Ovary (tissue), 9 donors: Measurements from ENCODE around the gene TBL1X. TPM values are rescaled to one million over a fixed set of nuclear protein-coding genes. Genes with fewer than 3 reads are reported as not detected.

Experiments used
- DNase-seq, 5 donors: peaks; one replicate each; pipeline ENCODE4 v3.0.0-alpha.2; 2019 to 2020
- H3K27ac ChIP-seq, 2 donors: fragments of 200-600 bp; one replicate each; pipeline versions ENCODE4 v1.5.1 to v1.8.0; 2019 to 2022
- H3K27me3 ChIP-seq: fragments of 200-600 bp; one replicate; pipeline ENCODE4 v1.8.0; 2022
- H3K36me3 ChIP-seq: fragments of 200-600 bp; sonication (generic); one replicate; pipeline ENCODE4 v1.5.1; 2019
- H3K4me1 ChIP-seq: one replicate; pipeline ENCODE4 v1.8.1; 2013; ENCODE audit warnings: mild to moderate bottlenecking, moderate library complexity; ENCODE audit not compliant: insufficient read depth
- H3K4me3 ChIP-seq: fragments of 200-600 bp; sonication (generic); one replicate; pipeline ENCODE4 v1.5.1; 2017
- H3K9me3 ChIP-seq, 2 donors: fragments of 200-600 bp in 1 of 2; sonication (generic) in 1 of 2; one replicate each; pipeline versions ENCODE4 v1.5.1 to v1.8.1; 2013 to 2019; ENCODE audit warnings: mild to moderate bottlenecking in 1 of 2, moderate library complexity in 1 of 2
- EP300 ChIP-seq: sonication (generic); formaldehyde crosslinking; IDR thresholded peaks from one replicate; pipeline ENCODE4 v1.6.1; 2017; ENCODE audit warnings: antibody characterized with exemption
- POLR2A ChIP-seq: fragments of 450-650 bp; IDR thresholded peaks from one replicate; pipeline ENCODE4 v1.6.1; 2017; ENCODE audit warnings: antibody characterized with exemption, mild to moderate bottlenecking, moderate library complexity
- WGBS, 3 donors: extraction: QIAGEN DNeasy Blood & Tissue Kit in 1 of 3; methylation state at CpG; one replicate each; pipeline versions ENCODE4 v1.1.5 to v1.1.7; 2013 to 2017; 5-methylcytosine and 5-hydroxymethylcytosine counted together
- intact Hi-C, 4 donors: fragments of 100-400 bp; cut with DNase I; formaldehyde crosslinking; loops; one replicate each; pipeline versions ENCODE4 v1.11.0 to v1.15.1; 2022 to 2023
- polyA plus RNA-seq, 2 donors: library from polyadenylated mRNA; stranded (reverse); fragments of 200-250 nt in 1 of 2; fragments of 350-450 nt in 1 of 2; fragmentation: Illumina TruSeq in 1 of 2; extraction: RNeasy Lipid Tissue Mini Kit (QIAGEN cat#74804) in 1 of 2; gene quantifications; one replicate each; pipeline ENCODE4 v1.2.3, GENCODE V29; 2013 to 2014
- total RNA-seq, 7 donors: library from RNA; depleted of rRNA in 2 of 7; stranded (reverse); fragments of >200 nt in 2 of 7; fragmentation: NEBNext Ultra II Directional in 3 of 7; extraction: Animal tissue kit (Norgen Biotek cat#: 25700) in 3 of 7; gene quantifications; one replicate each; pipeline versions ENCODE4 v1.1.0 to v1.2.4, GENCODE V29; 2016 to 2023
- TF ChIP-seq, protein P1 (sequence below), 3 donors: fragments of 450-650 bp in 2 of 3; fragments of 200-600 bp in 1 of 3; IDR thresholded peaks; one replicate each; pipeline versions ENCODE4 v1.5.1 to v1.8.0; 2016 to 2022; ENCODE audit warnings: antibody characterized with exemption in 3 of 3, mild to moderate bottlenecking in 1 of 3
- donor health status: DM: no; HTN: no; CAD: no; lungs with moderate emphysema.
- donor health status: DM: no; HTN: no; CAD: no.
- donor health status: Bipolar disorder and iron deficiency.
- donor health status: DM: yes; HTN: yes; CAD: no.
- donor health status: DM: no; HTN: no; CAD: no.
- donor health status: DM: yes; HTN: yes; CAD: no.

Gene TBL1X
- total and polyA plus RNA-seq, 9 donors = 11.3 to 50.5 (median 32.0) TPM

DNA sequence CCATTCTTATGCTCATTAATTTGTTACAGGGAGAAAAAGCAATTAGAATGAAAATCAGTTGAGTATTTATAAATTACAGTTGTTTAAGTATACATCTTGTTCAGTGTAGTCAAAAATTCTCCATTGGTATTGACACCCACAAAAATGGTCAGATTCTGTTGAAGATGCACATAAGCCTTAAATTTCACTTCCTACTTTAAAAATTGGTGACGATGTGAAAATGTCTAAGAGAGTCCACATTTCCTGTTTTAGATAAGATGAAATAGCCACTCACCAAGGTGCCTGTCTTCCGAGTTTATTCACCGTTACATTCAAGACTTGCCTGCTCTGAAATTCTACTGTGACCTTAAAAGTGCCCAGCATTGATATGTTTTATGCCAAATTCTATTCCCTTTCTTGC lies 207.1 kb downstream of the TBL1X start:
- intact Hi-C loops = loop anchor here in 1 of 4 donors (5.0 kb wide), 1 partner anchor 1315 kb away; no protein-coding TSS in a partner anchor
- no peaks in the 10 kb centered on the region for H3K27me3 ChIP-seq
- TF ChIP-seq EP300 (no peak), POLR2A (no peak)
- TF ChIP-seq, protein P1, sequence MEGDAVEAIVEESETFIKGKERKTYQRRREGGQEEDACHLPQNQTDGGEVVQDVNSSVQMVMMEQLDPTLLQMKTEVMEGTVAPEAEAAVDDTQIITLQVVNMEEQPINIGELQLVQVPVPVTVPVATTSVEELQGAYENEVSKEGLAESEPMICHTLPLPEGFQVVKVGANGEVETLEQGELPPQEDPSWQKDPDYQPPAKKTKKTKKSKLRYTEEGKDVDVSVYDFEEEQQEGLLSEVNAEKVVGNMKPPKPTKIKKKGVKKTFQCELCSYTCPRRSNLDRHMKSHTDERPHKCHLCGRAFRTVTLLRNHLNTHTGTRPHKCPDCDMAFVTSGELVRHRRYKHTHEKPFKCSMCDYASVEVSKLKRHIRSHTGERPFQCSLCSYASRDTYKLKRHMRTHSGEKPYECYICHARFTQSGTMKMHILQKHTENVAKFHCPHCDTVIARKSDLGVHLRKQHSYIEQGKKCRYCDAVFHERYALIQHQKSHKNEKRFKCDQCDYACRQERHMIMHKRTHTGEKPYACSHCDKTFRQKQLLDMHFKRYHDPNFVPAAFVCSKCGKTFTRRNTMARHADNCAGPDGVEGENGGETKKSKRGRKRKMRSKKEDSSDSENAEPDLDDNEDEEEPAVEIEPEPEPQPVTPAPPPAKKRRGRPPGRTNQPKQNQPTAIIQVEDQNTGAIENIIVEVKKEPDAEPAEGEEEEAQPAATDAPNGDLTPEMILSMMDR (IDR thresholded peaks at IDR 0.05) = no peak
- DNase-seq = no peak
- H3K4me3 ChIP-seq = no peak overlapping the region
- no peak overlapping the region for H3K27ac ChIP-seq
- no peaks in the 10 kb centered on the region for H3K36me3 ChIP-seq
- H3K9me3 ChIP-seq = no peaks in the 10 kb centered on the region
- peaks cover 2% of the 10 kb centered on the region for H3K4me1 ChIP-seq
- WGBS, 3 donors = 87% methylated on average over 3 of the region's 3 CpGs

DNA sequence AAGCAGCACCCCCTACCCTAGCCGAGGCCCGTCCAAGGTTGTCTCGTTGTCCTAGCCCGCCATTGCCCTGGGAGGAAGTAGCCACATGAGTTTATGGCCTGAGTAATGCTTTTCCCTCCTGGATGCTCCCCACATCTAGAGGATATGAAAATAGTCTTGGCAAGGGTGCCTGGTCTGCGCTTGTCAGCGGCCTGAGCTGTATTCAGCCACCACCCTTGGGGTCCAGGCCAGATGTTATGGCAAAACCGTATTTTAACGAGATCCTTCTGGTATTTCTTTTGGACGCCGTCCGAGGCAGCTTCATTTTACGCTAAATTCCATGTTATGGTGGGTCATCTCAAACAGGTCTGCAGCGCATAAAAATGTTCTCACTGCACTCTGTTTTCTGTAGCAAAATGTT lies 211.4 kb downstream of the TBL1X start:
- Histone ChIP-seq H3K9me3 (no peaks in the 10 kb centered on the region), H3K36me3 (no peaks in the 10 kb centered on the region), H3K4me1 (no peaks in the 10 kb centered on the region), H3K4me3 (no peak overlapping the region), H3K27ac (no peak overlapping the region), H3K27me3 (no peaks in the 10 kb centered on the region)
- 72 to 76% (median 72%) methylated on average over 13 of the region's 13 CpGs for WGBS, 3 donors
- no peak for DNase-seq
- intact Hi-C loops = no loop called here
- TF ChIP-seq EP300 (no peak), POLR2A (no peak)
- TF ChIP-seq, protein P1 (IDR thresholded peaks at IDR 0.05) = no peak

DNA sequence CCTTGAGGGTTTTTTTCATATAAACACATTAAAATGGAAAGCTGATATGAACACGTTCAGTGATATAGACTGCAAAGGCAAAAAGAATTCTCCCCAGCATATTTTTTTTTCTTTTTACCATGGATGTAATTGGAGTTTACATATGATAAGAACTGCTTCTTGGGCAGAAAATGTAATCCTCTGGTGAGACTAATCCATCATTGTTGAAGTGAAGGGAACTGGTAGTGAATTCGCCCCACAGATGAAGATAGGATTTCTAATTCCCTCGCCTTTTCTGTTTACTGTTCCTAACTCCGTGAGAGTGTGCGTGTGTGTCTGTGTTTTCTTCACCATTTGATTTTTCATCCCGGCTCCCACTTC lies 211.9 kb downstream of the TBL1X start:
- TF ChIP-seq, protein P1 (IDR thresholded peaks at IDR 0.05) = no peak
- no peak for TF ChIP-seq EP300
- TF ChIP-seq POLR2A = no peak
- no peaks in the 10 kb centered on the region for H3K36me3 ChIP-seq
- H3K4me1 ChIP-seq = no peaks in the 10 kb centered on the region
- H3K4me3 ChIP-seq = no peak overlapping the region
- H3K9me3 ChIP-seq = no peaks in the 10 kb centered on the region
- no peaks in the 10 kb centered on the region for H3K27me3 ChIP-seq
- H3K27ac ChIP-seq = no peak overlapping the region
- WGBS, 3 donors = 78 to 82% (median 79%) methylated on average over 6 of the region's 6 CpGs
- intact Hi-C loops = no loop called here
- no peak for DNase-seq

DNA sequence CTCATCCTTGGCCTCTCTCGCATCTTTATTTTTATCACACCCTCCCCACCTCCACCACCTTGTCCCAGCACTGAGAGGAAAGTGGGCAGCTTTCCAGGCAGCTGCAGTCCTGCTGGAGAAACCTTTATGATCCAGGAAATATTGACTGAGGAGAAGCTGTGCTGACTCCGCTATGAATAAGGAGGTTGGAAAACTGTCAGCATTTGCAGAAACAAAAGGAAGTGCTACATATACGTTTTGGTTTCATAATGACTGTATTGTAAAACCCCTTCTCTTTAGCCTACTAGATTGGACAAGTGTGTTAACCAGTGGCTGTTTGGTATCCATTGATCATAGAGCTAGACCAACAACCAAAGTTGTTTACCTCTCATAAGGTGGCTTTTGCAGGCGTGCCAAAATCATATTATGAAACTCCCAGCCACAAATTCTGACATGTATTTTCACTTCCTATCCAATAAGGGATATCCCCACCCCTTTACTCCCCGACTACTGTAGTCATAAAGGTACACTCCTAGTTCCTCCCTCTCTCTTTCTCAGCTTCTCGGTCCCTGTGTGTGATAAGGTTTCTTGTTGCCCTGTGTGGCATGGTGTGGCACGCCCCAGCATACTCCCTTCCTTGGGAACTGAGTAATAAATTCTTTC lies 212.4 kb downstream of the TBL1X start:
- H3K36me3 ChIP-seq = no peaks in the 10 kb centered on the region
- H3K9me3 ChIP-seq = no peaks in the 10 kb centered on the region
- DNase-seq = no peak
- no peaks in the 10 kb centered on the region for H3K4me1 ChIP-seq
- WGBS, 3 donors = 68 to 76% (median 76%) methylated on average over 7 of the region's 7 CpGs
- no peak overlapping the region for H3K4me3 ChIP-seq
- TF ChIP-seq EP300 = no peak
- no peak for TF ChIP-seq POLR2A
- TF ChIP-seq, protein P1 (IDR thresholded peaks at IDR 0.05) = no peak
- intact Hi-C loops = no loop called here
- no peak overlapping the region for H3K27ac ChIP-seq
- no peaks in the 10 kb centered on the region for H3K27me3 ChIP-seq
